Activated T-cell treated with anti-CD3 and anti-CD28 coated beads, Interleukin-2, amount 50 U/mL, for 24 hours (primary cell): ENCODE results near the gene NEXMIF.
"Not testable (repeated sequence)": the region's sequence is repeated elsewhere in the genome, so short reads cannot be mapped to it uniquely, and the experiment has no call there.

ENCODE experiments used
- DNase-seq: peaks from one replicate; pipeline ENCODE4 v3.0.0-alpha.2; 2020
- H3K27ac Mint-ChIP-seq: 2 replicates; pipeline ENCODE4 v1.8.0; 2020; ENCODE audit warnings: mild to moderate bottlenecking, mixed read lengths
- H3K27me3 Mint-ChIP-seq: 2 replicates; pipeline ENCODE4 v1.8.0; 2020; ENCODE audit warnings: mixed read lengths
- H3K36me3 Mint-ChIP-seq: 2 replicates; pipeline ENCODE4 v1.8.0; 2020; ENCODE audit warnings: low read depth, mixed read lengths
- H3K4me1 Mint-ChIP-seq: 2 replicates; pipeline ENCODE4 v1.8.0; 2020; ENCODE audit warnings: low read depth, mixed read lengths
- H3K4me3 Mint-ChIP-seq: 2 replicates; pipeline ENCODE4 v1.8.0; 2020; ENCODE audit warnings: mild to moderate bottlenecking, moderate library complexity, mixed read lengths
- H3K9me3 Mint-ChIP-seq: 2 replicates; pipeline ENCODE4 v1.8.0; 2020; ENCODE audit warnings: mixed read lengths

Gene NEXMIF

GRCh38 chrX:74865725-74866124 lies 59.5 kb downstream of the NEXMIF start:
- peaks cover 16% of the 10 kb centered on the region for H3K9me3 Mint-ChIP-seq
- H3K27ac Mint-ChIP-seq, result no peak overlapping the region
- H3K4me1 Mint-ChIP-seq, result no peaks in the 10 kb centered on the region
- peaks cover 15% of the 10 kb centered on the region for H3K27me3 Mint-ChIP-seq
- no peak for DNase-seq
- no peak overlapping the region for H3K4me3 Mint-ChIP-seq
- H3K36me3 Mint-ChIP-seq, result no peaks in the 10 kb centered on the region

- Mint-ChIP-seq H3K27me3 (peaks cover 13% of the 10 kb centered on the region), H3K4me1 (no peaks in the 10 kb centered on the region), H3K36me3 (no peaks in the 10 kb centered on the region), H3K27ac (no peak overlapping the region), H3K4me3 (no peak overlapping the region), H3K9me3 (peaks cover 55% of the 10 kb centered on the region)
- no peak for DNase-seq
Observed at GRCh38 chrX:74853255-74853654, 72.0 kb downstream of the NEXMIF start.

- Mint-ChIP-seq H3K4me3 (no peak overlapping the region), H3K4me1 (no peaks in the 10 kb centered on the region), H3K9me3 (no peaks in the 10 kb centered on the region), H3K27me3 (peaks cover 40% of the 10 kb centered on the region), H3K27ac (no peak overlapping the region), H3K36me3 (no peaks in the 10 kb centered on the region)
- DNase-seq, result no peak
Observed at GRCh38 chrX:74835566-74835965, 89.7 kb downstream of the NEXMIF start.

GRCh38 chrX:74819797-74820196 lies 105.5 kb downstream of the NEXMIF start:
- not testable (repeated sequence) for H3K4me1 Mint-ChIP-seq, H3K9me3 Mint-ChIP-seq
- H3K27me3 Mint-ChIP-seq, result peaks cover 30% of the 10 kb centered on the region

GRCh38 chrX:74814681-74815080 lies 110.6 kb downstream of the NEXMIF start:
- no peaks in the 10 kb centered on the region for H3K36me3 Mint-ChIP-seq
- no peak overlapping the region for H3K4me3 Mint-ChIP-seq
- H3K27me3 Mint-ChIP-seq, result peaks cover 49% of the 10 kb centered on the region

More at GRCh38 chrX:74819797-74820196, 105.5 kb downstream of the NEXMIF start:
- H3K27ac Mint-ChIP-seq, H3K4me3 Mint-ChIP-seq, DNase-seq, H3K36me3 Mint-ChIP-seq: not testable (repeated sequence)

GRCh38 chrX:74804574-74804973 lies 120.7 kb downstream of the NEXMIF start:
- Mint-ChIP-seq H3K27ac (no peak overlapping the region), H3K4me1 (no peaks in the 10 kb centered on the region), H3K27me3 (peaks cover 40% of the 10 kb centered on the region), H3K36me3 (no peaks in the 10 kb centered on the region), H3K4me3 (no peak overlapping the region), H3K9me3 (no peaks in the 10 kb centered on the region)
- DNase-seq, result no peak

More at GRCh38 chrX:74814681-74815080, 110.6 kb downstream of the NEXMIF start:
- Mint-ChIP-seq H3K4me1 (no peaks in the 10 kb centered on the region), H3K9me3 (no peaks in the 10 kb centered on the region), H3K27ac (no peak overlapping the region)
- no peak for DNase-seq

GRCh38 chrX:74800062-74800461 lies 125.2 kb downstream of the NEXMIF start:
- H3K4me1 Mint-ChIP-seq, result no peaks in the 10 kb centered on the region
- H3K9me3 Mint-ChIP-seq, result no peaks in the 10 kb centered on the region
- no peak overlapping the region for H3K4me3 Mint-ChIP-seq
- no peak for DNase-seq
- H3K27me3 Mint-ChIP-seq, result peaks cover 28% of the 10 kb centered on the region
- no peak overlapping the region for H3K27ac Mint-ChIP-seq
- H3K36me3 Mint-ChIP-seq, result no peaks in the 10 kb centered on the region

- Mint-ChIP-seq H3K36me3 (no peaks in the 10 kb centered on the region), H3K27ac (no peak overlapping the region), H3K9me3 (no peaks in the 10 kb centered on the region), H3K4me3 (no peak overlapping the region), H3K27me3 (peaks cover 24% of the 10 kb centered on the region), H3K4me1 (no peaks in the 10 kb centered on the region)
- DNase-seq, result no peak
Observed at GRCh38 chrX:74797338-74797887, 127.8 kb downstream of the NEXMIF start.

GRCh38 chrX:74788545-74789086 lies 136.6 kb downstream of the NEXMIF start:
- Mint-ChIP-seq H3K4me1 (no peaks in the 10 kb centered on the region), H3K27ac (no peak overlapping the region), H3K4me3 (no peak overlapping the region), H3K9me3 (no peaks in the 10 kb centered on the region), H3K27me3 (peaks cover 15% of the 10 kb centered on the region), H3K36me3 (no peaks in the 10 kb centered on the region)
- DNase-seq, result no peak

GRCh38 chrX:74784629-74785028 lies 140.6 kb downstream of the NEXMIF start:
- Mint-ChIP-seq H3K36me3 (no peaks in the 10 kb centered on the region), H3K4me1 (no peaks in the 10 kb centered on the region), H3K4me3 (no peak overlapping the region), H3K27me3 (peaks cover 15% of the 10 kb centered on the region), H3K9me3 (no peaks in the 10 kb centered on the region), H3K27ac (no peak overlapping the region)
- no peak for DNase-seq

- Mint-ChIP-seq H3K27me3 (peaks cover 32% of the 10 kb centered on the region), H3K27ac (no peak overlapping the region), H3K9me3 (no peaks in the 10 kb centered on the region), H3K36me3 (no peaks in the 10 kb centered on the region), H3K4me1 (no peaks in the 10 kb centered on the region), H3K4me3 (no peak overlapping the region)
- DNase-seq, result no peak
Observed at GRCh38 chrX:74781507-74782034, 143.7 kb downstream of the NEXMIF start.

GRCh38 chrX:74779175-74779574 lies 146.1 kb downstream of the NEXMIF start:
- no peak for DNase-seq
- H3K36me3 Mint-ChIP-seq, result no peaks in the 10 kb centered on the region
- no peak overlapping the region for H3K4me3 Mint-ChIP-seq
- no peaks in the 10 kb centered on the region for H3K9me3 Mint-ChIP-seq
- peaks cover 41% of the 10 kb centered on the region for H3K27me3 Mint-ChIP-seq
- no peak overlapping the region for H3K27ac Mint-ChIP-seq
- H3K4me1 Mint-ChIP-seq, result no peaks in the 10 kb centered on the region

- Mint-ChIP-seq H3K4me1 (no peaks in the 10 kb centered on the region), H3K4me3 (no peak overlapping the region), H3K9me3 (no peaks in the 10 kb centered on the region), H3K27me3 (peaks cover 42% of the 10 kb centered on the region), H3K27ac (no peak overlapping the region), H3K36me3 (no peaks in the 10 kb centered on the region)
- DNase-seq, result no peak
Observed at GRCh38 chrX:74774988-74775387, 150.3 kb downstream of the NEXMIF start.

GRCh38 chrX:74736450-74736849 lies 188.8 kb downstream of the NEXMIF start:
- no peak overlapping the region for H3K27ac Mint-ChIP-seq
- no peaks in the 10 kb centered on the region for H3K4me1 Mint-ChIP-seq
- H3K4me3 Mint-ChIP-seq, result no peak overlapping the region
- no peaks in the 10 kb centered on the region for H3K9me3 Mint-ChIP-seq
- H3K27me3 Mint-ChIP-seq, result peaks cover 25% of the 10 kb centered on the region
- no peaks in the 10 kb centered on the region for H3K36me3 Mint-ChIP-seq
- no peak for DNase-seq

GRCh38 chrX:74705269-74705668 lies 220.0 kb downstream of the NEXMIF start:
- Mint-ChIP-seq H3K36me3 (no peaks in the 10 kb centered on the region), H3K4me1 (no peaks in the 10 kb centered on the region), H3K9me3 (no peaks in the 10 kb centered on the region), H3K4me3 (no peak overlapping the region), H3K27me3 (peaks cover 56% of the 10 kb centered on the region), H3K27ac (no peak overlapping the region)
- no peak for DNase-seq
